ENCODE data around the gene SPDYE2B. TPM values are rescaled to one million over a fixed set of nuclear protein-coding genes. Genes with fewer than 3 reads are reported as not detected.
"Not testable (repeated sequence)": the region's sequence is repeated elsewhere in the genome, so short reads cannot be mapped to it uniquely, and the experiment has no call there.

The SPDYE2B gene
- total RNA-seq, 1 donor from 2014 or later: not detected

DNA sequence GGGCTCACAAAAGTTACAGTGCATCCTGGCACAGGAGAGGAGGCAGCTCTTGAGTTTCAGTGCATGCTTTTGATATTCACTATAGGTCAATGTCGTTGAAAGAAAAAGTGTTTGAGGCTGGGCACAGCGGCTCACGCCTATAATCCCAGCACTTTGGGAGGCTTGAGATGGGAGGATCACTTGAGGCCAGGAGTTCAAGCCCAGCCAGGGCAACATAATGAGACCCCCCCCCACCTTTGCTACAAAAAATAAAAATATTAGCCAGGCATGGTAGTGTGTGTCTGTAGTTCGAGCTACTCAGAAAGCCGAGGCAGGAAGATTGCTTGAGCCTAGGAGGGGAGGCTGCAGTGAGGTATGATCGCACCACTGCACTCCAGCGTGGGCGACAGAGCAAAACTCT, 32.0 kb upstream of the SPDYE2B start:
- DNase-seq (ENCODE audit: low spot score in 2 of 2, unreplicated experiment in 2 of 2); H3K9me3 Mint-ChIP-seq: not testable (repeated sequence)

DNA sequence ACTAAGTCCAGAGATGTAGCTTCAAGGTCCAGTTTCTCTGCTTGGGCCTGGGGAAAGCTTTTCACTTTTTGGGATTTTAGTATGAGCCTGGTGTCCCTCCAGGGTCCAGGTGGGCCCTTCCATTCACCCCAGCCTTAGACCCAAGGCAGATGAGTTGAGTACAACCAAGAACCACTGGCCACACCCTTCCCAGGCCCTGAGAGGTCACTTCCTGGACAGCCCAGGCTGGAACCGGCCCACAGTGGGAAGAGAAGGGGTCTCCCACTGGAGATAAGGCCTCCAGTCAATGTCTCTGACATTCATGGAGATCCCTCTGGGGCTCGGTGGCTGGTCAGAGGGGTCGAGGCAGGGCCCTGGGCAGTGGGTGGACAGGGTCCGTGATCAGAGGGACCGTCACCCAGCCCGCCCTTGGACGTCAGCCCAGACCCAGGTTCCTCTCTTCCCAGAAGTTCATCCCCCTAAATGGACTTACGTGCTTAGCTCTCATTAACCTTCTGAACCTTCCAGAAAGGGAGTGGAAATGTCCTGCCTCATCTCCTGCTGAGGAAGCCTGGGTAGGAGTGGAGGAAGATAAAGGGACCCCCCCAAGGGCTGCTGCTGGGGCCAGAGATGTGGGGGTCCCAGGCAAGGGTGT, 22.7 kb upstream of the SPDYE2B start:
- H3K4me3 Mint-ChIP-seq; H3K9me3 Mint-ChIP-seq; H3K36me3 Mint-ChIP-seq; H3K27me3 Mint-ChIP-seq (ENCODE audit: low read depth); H3K27ac Mint-ChIP-seq; DNase-seq (ENCODE audit: low spot score in 2 of 2, unreplicated experiment in 2 of 2); H3K4me1 Mint-ChIP-seq: not testable (repeated sequence)

More for the DNA sequence above, 32.0 kb upstream of the SPDYE2B start:
- not testable (repeated sequence) for H3K36me3 Mint-ChIP-seq; H3K4me1 Mint-ChIP-seq; H3K27me3 Mint-ChIP-seq (ENCODE audit: low read depth); H3K4me3 Mint-ChIP-seq; H3K27ac Mint-ChIP-seq

DNA sequence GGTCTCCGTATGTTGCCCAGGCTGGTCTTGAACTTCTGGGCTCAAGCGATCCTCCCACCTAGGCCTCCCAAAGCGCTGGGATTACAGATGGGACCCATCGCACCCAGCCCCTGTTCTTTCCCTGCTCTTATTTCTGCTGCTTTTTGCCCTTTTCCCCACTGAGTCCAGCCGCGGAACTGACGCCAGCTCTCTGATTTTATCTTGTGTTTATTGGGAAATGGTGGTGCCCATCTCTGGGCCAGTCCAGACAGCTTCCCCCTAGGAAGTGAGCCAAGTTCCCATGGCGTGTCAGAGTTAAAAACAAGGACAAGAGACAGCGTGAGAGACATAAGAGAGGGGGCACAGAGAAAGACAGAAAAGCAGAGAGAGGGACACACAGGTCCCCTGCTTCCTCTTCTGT, 19.5 kb upstream of the SPDYE2B start:
- H3K4me1 Mint-ChIP-seq; H3K27me3 Mint-ChIP-seq (ENCODE audit: low read depth); H3K27ac Mint-ChIP-seq; H3K36me3 Mint-ChIP-seq; H3K9me3 Mint-ChIP-seq; DNase-seq (ENCODE audit: low spot score in 2 of 2, unreplicated experiment in 2 of 2); H3K4me3 Mint-ChIP-seq: not testable (repeated sequence)

DNA sequence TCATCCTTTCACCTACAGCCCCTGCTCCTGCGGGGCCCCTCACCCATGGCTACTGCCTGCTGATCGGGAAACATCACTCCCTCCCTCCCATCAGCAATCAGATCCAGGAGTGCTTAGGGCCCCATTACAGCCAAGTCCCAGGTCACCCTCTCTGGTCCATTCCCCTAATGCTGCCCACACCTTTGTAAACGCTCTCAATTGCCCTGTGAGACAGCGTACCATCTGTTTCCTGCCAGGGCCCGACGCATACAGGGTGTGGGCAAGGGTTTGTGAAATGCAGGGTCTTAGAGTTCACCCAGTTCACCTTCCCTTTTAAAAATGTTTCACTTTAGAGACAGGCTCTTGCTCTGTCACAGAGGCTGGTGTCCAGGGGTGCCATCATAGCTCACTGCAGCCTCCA, 15.8 kb upstream of the SPDYE2B start:
- H3K27me3 Mint-ChIP-seq (ENCODE audit: low read depth); DNase-seq (ENCODE audit: low spot score in 2 of 2, unreplicated experiment in 2 of 2); H3K36me3 Mint-ChIP-seq; H3K4me3 Mint-ChIP-seq; H3K9me3 Mint-ChIP-seq; H3K4me1 Mint-ChIP-seq; H3K27ac Mint-ChIP-seq: not testable (repeated sequence)

DNA sequence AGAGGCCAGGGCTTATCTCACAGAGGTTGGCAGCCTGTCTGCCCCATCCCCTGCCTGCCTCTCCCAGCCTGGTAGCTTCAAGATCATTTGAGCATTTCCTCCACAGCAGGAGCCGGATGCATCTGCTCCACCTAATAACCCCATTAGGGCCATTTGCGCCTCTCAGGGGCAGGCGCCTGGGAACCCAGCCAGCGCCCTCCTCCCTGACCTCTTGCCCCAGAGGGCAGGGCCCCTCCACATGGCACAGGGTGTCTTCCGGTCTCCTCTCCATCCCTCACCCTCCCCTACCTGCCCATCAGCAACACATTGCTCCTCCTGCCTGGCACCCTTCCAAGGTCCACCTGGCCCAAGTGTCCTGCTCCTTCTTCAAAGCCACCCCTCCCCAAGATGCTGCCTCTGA, 14.8 kb upstream of the SPDYE2B start:
- H3K27ac Mint-ChIP-seq; H3K36me3 Mint-ChIP-seq; H3K4me3 Mint-ChIP-seq; H3K27me3 Mint-ChIP-seq (ENCODE audit: low read depth); H3K4me1 Mint-ChIP-seq; H3K9me3 Mint-ChIP-seq; DNase-seq (ENCODE audit: low spot score in 2 of 2, unreplicated experiment in 2 of 2): not testable (repeated sequence)

DNA sequence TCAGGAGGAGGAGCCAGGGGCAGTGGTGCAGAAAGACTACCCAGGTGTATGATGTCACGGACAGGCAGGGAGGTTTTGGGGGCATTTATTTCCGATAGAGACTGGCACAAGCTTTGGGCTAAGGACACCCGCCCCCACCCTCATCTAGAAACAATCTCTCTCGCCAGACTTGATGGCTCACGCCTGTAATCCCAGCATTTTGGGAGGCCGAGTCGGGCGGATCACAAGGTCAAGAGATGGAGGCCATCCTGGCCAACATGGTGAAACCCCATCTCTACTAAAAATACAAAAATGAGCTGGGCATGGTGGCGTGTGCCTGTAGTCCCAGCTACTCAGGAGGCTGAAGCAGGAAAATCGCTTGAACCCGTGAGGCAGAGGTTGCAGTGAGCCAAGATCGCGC, 13.2 kb upstream of the SPDYE2B start:
- H3K27ac Mint-ChIP-seq; H3K36me3 Mint-ChIP-seq; H3K4me3 Mint-ChIP-seq; H3K4me1 Mint-ChIP-seq; DNase-seq (ENCODE audit: low spot score in 2 of 2, unreplicated experiment in 2 of 2); H3K27me3 Mint-ChIP-seq (ENCODE audit: low read depth); H3K9me3 Mint-ChIP-seq: not testable (repeated sequence)

DNA sequence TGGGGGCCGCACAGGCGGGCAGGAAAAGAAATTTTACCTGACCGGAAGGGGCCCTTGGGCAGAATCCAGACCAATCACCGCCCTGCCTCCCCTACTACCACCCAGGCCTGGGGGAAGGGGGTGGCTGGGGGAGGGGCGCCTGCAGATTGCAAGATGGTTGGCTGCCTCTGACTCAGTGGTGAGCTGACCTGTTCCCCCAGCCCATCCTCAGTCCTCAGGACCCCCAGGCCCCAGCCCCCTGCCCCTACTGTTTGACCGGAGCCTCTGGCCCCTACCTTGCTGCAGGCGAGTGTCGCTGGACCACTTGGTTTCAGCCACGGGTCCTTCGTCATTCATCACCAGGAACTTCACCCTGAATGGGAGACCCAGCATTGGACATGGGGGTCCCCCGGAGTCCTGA, 11.3 kb upstream of the SPDYE2B start:
- not testable (repeated sequence) for DNase-seq (ENCODE audit: low spot score in 2 of 2, unreplicated experiment in 2 of 2); H3K27ac Mint-ChIP-seq; H3K4me3 Mint-ChIP-seq; H3K36me3 Mint-ChIP-seq; H3K9me3 Mint-ChIP-seq; H3K27me3 Mint-ChIP-seq (ENCODE audit: low read depth); H3K4me1 Mint-ChIP-seq

DNA sequence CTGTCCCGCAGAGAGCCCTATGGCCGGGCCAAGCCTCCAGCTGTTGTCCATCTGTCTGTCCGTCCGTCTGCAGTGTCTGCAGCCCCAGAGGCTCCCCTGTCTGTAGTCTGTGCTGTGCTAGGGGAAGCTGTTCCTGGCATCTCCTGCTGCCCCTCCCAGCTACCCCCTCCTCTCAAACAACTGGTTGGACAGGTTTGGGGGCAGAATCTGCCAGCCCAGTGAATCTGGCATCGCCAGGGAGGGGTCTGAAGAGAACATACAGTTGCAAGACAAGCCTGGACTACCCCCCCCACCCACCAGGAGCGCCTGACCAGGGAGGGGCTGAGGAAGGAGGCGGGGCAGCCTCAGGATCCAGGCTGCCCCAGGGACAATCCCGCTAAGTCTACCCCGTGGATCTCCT, 7.4 kb upstream of the SPDYE2B start, which contains the start of gene UPK3BL1:
TSS of gene UPK3BL1 (minus strand) at position 101 of the 400 bp plus-strand sequence. CDS start at position 51, 50 bp downstream.
- H3K36me3 Mint-ChIP-seq; H3K9me3 Mint-ChIP-seq; H3K4me3 Mint-ChIP-seq; H3K4me1 Mint-ChIP-seq; DNase-seq (ENCODE audit: low spot score in 2 of 2, unreplicated experiment in 2 of 2); H3K27ac Mint-ChIP-seq; H3K27me3 Mint-ChIP-seq (ENCODE audit: low read depth): not testable (repeated sequence)

DNA sequence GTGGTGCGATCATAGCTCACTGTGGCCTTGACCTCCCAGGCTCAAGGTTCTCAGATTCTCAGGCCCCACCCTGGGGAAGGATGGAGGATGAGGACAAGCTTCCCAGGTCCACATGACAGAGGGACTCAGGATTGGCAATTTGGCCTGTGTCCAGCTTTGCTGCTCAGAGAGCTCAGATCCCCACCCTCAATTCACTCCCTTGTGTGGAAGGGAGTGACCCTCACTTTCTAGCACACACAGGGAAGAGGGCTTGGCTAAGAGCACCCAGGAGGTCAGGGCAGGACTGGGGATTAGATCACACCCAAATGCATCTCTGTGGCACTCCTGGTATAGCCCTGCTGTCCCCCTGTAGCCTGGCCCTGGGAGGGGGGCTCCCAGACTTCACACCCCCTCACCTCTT, 6.7 kb upstream of the SPDYE2B start:
- not testable (repeated sequence) for H3K27me3 Mint-ChIP-seq (ENCODE audit: low read depth); H3K4me3 Mint-ChIP-seq; H3K4me1 Mint-ChIP-seq; H3K9me3 Mint-ChIP-seq; H3K36me3 Mint-ChIP-seq; DNase-seq (ENCODE audit: low spot score in 2 of 2, unreplicated experiment in 2 of 2); H3K27ac Mint-ChIP-seq

DNA sequence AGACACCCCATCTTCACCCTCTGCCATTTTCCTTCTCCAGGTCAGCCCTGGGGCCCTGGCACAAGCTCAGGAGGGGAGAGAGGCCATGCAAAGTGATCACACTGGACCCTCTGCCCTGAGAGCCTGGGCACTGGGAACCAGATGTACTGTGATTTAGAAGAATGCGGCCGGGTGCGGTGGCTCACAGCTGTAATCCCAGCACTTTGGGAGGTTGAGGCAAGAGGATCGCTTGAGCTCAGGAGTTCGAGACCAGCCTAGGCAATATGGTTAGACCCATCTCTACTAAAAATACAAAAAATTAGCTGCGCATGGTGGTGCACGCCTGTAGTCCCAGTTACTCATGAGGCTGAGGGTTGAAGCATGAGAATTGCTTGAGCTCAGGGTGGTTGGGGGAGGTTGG, 2.3 kb upstream of the SPDYE2B start:
- H3K4me1 Mint-ChIP-seq; H3K4me3 Mint-ChIP-seq; DNase-seq (ENCODE audit: low spot score in 2 of 2, unreplicated experiment in 2 of 2); H3K27ac Mint-ChIP-seq; H3K36me3 Mint-ChIP-seq; H3K9me3 Mint-ChIP-seq; H3K27me3 Mint-ChIP-seq (ENCODE audit: low read depth): not testable (repeated sequence)

DNA sequence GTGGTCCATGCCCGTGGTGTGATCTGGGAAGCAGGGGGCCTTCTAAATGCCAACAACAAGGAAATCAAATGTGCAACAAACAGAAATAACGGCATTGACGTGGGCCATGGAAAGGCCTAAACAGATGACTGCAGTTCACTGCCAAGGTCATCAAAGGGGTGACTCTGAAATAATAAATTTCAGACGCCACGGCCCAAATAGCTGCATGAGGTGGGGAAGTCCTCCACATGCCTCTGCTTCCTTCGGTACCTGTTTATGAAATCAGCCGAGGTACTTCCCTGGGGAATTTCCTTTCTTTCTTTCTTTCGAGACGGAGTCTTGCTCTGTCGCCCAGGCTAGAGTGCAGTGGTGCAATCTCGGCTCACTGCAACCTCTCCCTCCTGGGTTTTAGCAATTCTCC, 14.6 kb downstream of the SPDYE2B start:
- not testable (repeated sequence) for H3K36me3 Mint-ChIP-seq; H3K4me3 Mint-ChIP-seq; DNase-seq (ENCODE audit: low spot score in 2 of 2, unreplicated experiment in 2 of 2); H3K27ac Mint-ChIP-seq; H3K4me1 Mint-ChIP-seq; H3K9me3 Mint-ChIP-seq; H3K27me3 Mint-ChIP-seq (ENCODE audit: low read depth)

DNA sequence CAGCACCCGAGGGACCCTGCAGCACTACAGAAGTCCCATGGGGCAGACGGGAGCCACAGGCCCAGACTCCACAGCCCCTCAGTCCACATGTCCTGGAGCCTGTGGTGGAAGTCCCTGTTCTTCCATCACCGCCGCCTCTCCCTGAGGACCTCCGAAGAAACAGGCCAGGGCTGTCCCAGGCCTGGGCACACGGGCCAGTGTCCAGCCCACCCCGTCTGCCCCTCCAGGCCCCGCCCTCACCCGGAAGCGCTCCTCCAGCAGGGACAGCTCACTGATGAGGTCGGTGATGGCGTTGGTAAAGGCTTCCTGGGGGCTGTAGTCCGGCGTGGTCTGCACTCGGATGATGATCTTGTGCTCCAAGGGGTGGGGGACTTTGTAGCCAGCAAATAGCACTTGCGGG, 16.7 kb downstream of the SPDYE2B start:
- H3K36me3 Mint-ChIP-seq; H3K9me3 Mint-ChIP-seq; H3K27ac Mint-ChIP-seq; H3K27me3 Mint-ChIP-seq (ENCODE audit: low read depth); H3K4me1 Mint-ChIP-seq; DNase-seq (ENCODE audit: low spot score in 2 of 2, unreplicated experiment in 2 of 2); H3K4me3 Mint-ChIP-seq: not testable (repeated sequence)

DNA sequence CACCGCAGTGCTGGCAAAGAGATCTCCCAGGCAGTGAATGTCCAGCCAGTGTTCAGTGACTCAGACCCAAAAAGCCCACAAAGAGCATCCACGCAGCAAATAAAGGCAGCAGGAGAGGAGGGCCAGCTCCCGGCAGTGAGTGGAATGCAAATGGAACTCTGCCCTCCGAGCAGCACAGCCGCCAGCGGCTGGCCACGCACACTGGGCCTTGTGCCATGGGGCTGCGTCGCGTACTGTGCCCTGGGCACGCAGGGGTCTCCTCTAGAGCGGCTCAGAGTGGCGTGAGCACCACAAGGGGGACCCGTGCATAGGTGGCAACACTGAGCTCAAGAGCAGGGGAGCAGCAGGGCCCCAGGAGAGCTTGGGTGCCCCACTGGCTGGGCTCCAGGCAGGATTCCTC, 17.4 kb downstream of the SPDYE2B start:
- not testable (repeated sequence) for H3K4me3 Mint-ChIP-seq

DNA sequence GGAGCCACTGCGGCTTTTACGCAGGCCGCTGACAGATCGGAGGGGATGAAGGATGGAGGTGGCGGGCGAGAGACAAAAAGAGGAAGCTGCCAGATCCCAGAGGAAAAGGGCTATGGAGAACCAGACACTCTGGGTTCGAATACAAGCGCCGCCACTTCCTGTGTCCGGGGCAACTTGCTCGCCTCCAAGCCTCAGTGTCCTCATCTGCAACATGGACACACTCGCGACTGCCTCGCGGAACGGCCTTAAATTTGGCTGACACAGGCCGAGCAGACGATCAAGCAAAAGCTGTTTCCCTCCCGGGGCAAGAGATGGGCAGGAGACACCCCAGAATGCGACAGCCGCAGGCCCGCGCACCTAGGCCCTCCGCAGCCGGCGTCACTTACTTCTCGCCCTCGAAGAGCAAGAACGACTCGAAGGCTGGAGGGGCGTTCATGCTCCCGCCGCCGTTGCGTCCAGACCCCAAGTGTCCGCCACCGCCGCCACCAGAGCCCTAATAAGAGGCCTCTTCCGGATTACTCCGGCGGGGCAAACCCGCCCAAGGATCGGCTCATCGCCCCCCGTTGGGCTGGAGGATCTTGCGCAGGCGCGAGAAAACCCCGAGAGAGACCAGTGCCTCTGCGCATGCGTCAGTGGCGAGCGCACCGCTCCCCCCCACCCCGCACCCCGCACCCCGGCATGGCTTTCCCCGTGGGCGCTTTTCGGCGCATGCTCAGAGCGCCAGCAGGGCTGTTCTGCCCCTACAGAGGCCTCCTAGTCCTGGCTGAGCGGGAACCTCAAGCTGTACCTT, 21.2 kb downstream of the SPDYE2B start, which contains the start of gene POLR2J2:
TSS of gene POLR2J2 (minus strand) at position 498 of the 790 bp plus-strand sequence. CDS start at position 436, 62 bp downstream.
- H3K27me3 Mint-ChIP-seq (ENCODE audit: low read depth); H3K4me1 Mint-ChIP-seq; H3K9me3 Mint-ChIP-seq; H3K36me3 Mint-ChIP-seq: not testable (repeated sequence)
- peak within 1 kb of the TSS; percentile 78 for H3K4me3 Mint-ChIP-seq
- peak; percentile 86 to 92 for DNase-seq (ENCODE audit: low spot score in 2 of 2, unreplicated experiment in 2 of 2)
- H3K27ac Mint-ChIP-seq: peak within 1 kb of the TSS; percentile 79

More for the DNA sequence above, 17.4 kb downstream of the SPDYE2B start:
- DNase-seq (ENCODE audit: low spot score in 2 of 2, unreplicated experiment in 2 of 2); H3K27ac Mint-ChIP-seq; H3K27me3 Mint-ChIP-seq (ENCODE audit: low read depth); H3K4me1 Mint-ChIP-seq; H3K9me3 Mint-ChIP-seq; H3K36me3 Mint-ChIP-seq: not testable (repeated sequence)
